GM12878 (cell line): Measurements from ENCODE around the gene SEPTIN1.

Source experiments
- STAT1 ChIP-seq: fragments of 450-650 bp; conservative IDR thresholded peaks from 2 replicates; pipeline ENCODE4 v1.6.1; 2014; ENCODE audit warnings: antibody characterized with exemption, mild to moderate bottlenecking
- STAT3 ChIP-seq: IDR thresholded peaks from 2 replicates; pipeline ENCODE4 v1.6.1; 2011; ENCODE audit warnings: low read depth, low read length, improper control_type of control experiment
- TARDBP ChIP-seq: IDR thresholded peaks from 2 replicates; pipeline ENCODE4 v1.6.1; 2016; ENCODE audit warnings: borderline replicate concordance

- TF ChIP-seq STAT3: no peak
- TF ChIP-seq STAT1: no peak
- no peak for TF ChIP-seq TARDBP
These were observed 14.7 kb upstream of the SEPTIN1 start for GRCh38 chr16:30397056-30397455.
